Peyer's patch (tissue), 4 donors: ENCODE data around the gene AK9.

Source experiments
- CTCF ChIP-seq, 6 experiments: fragments of 450-650 bp in 4 of 6; fragments of 200-600 bp in 2 of 6; sonication (generic) in 1 of 6; IDR thresholded peaks; one replicate each; pipeline ENCODE4 v1.5.1; 2017 to 2019; ENCODE audit warnings: antibody characterized with exemption in 6 of 6, mild to moderate bottlenecking in 3 of 6, moderate library complexity in 1 of 6
- POLR2A ChIP-seq, 2 donors: fragments of 450-650 bp; IDR thresholded peaks; one replicate each; pipeline ENCODE4 v1.5.1; 2017; ENCODE audit warnings: antibody characterized with exemption in 2 of 2, mild to moderate bottlenecking in 2 of 2, moderate library complexity in 2 of 2

- TF ChIP-seq CTCF (IDR thresholded peaks at IDR 0.05) (no peak), POLR2A (IDR thresholded peaks at IDR 0.05) (no peak)
These were observed 199.6 kb downstream of the AK9 start for GRCh38 chr6:109491207-109491938.
